Thyroid gland (tissue), 4 donors: ENCODE data around the gene EFNB2. TPM values are rescaled to one million over a fixed set of nuclear protein-coding genes. Genes with fewer than 3 reads are reported as not detected.

Experiments
- DNase-seq, 2 donors: peaks; one replicate each; pipeline ENCODE4 v3.0.0-alpha.2; 2019
- H3K27ac ChIP-seq, 3 donors: fragments of 200-600 bp; sonication (generic); 1 replicate in 2 of 3; 2 replicates in 1 of 3; pipeline ENCODE4 v1.5.1; 2016 to 2019; ENCODE audit warnings: mild to moderate bottlenecking in 1 of 3, moderate library complexity in 1 of 3
- H3K27me3 ChIP-seq: fragments of 200-600 bp; sonication (generic); one replicate; pipeline ENCODE4 v1.5.1; 2019
- H3K36me3 ChIP-seq, 2 donors: fragments of 200-600 bp; sonication (generic); one replicate each; pipeline ENCODE4 v1.5.1; 2016 to 2019
- H3K4me1 ChIP-seq, 2 donors: fragments of 200-600 bp; sonication (generic); one replicate each; pipeline ENCODE4 v1.5.1; 2017 to 2019
- H3K4me3 ChIP-seq, 3 donors: fragments of 200-600 bp; sonication (generic); replicated peaks in 1 of 3; 1 replicate in 2 of 3; 2 replicates in 1 of 3; pipeline ENCODE4 v1.5.1; 2016; ENCODE audit warnings: mild to moderate bottlenecking in 1 of 3
- H3K9me3 ChIP-seq: fragments of 200-600 bp; sonication (generic); one replicate; pipeline ENCODE4 v1.5.1; 2017
- POLR2A ChIP-seq, 2 donors: fragments of 450-650 bp; IDR thresholded peaks; one replicate each; pipeline ENCODE4 v1.6.1; 2017; ENCODE audit warnings: antibody characterized with exemption in 2 of 2, mild to moderate bottlenecking in 2 of 2, moderate library complexity in 1 of 2
- WGBS, 2 donors: methylation state at CpG; one replicate each; pipeline ENCODE4 v1.1.5; 2017; 5-methylcytosine and 5-hydroxymethylcytosine counted together
- intact Hi-C: fragments of 100-400 bp; cut with DNase I; formaldehyde crosslinking; loops from one replicate; pipeline ENCODE4 v1.15.1; 2023
- total RNA-seq, 4 donors: library from RNA; depleted of rRNA; stranded (reverse); fragments of >200 nt; gene quantifications; one replicate each; pipeline ENCODE4 v1.2.3, GENCODE V29; 2016
- TF ChIP-seq, protein P1 (sequence below), 6 experiments: fragments of 200-600 bp in 3 of 6; fragments of 450-650 bp in 3 of 6; sonication (generic) in 3 of 6; IDR thresholded peaks; one replicate each; pipeline ENCODE4 v1.5.1; 2016 to 2019; ENCODE audit warnings: antibody characterized with exemption in 6 of 6, mild to moderate bottlenecking in 2 of 6, inconsistent platforms in 1 of 6, moderate library complexity in 1 of 6

EFNB2 gene
- total RNA-seq, 4 donors from 2014 or later = 10.8 to 22.5 (median 17.0) TPM

- Histone ChIP-seq H3K9me3 (no peaks in the 10 kb centered on the region), H3K4me1 (peaks cover 9 to 14% of the 10 kb centered on the region in 2 donors), H3K36me3 (no peaks in the 10 kb centered on the region), H3K4me3 (no peak overlapping the region), H3K27me3 (no peaks in the 10 kb centered on the region), H3K27ac (no peak overlapping the region)
- intact Hi-C loops = no loop called here
- TF ChIP-seq, protein P1, sequence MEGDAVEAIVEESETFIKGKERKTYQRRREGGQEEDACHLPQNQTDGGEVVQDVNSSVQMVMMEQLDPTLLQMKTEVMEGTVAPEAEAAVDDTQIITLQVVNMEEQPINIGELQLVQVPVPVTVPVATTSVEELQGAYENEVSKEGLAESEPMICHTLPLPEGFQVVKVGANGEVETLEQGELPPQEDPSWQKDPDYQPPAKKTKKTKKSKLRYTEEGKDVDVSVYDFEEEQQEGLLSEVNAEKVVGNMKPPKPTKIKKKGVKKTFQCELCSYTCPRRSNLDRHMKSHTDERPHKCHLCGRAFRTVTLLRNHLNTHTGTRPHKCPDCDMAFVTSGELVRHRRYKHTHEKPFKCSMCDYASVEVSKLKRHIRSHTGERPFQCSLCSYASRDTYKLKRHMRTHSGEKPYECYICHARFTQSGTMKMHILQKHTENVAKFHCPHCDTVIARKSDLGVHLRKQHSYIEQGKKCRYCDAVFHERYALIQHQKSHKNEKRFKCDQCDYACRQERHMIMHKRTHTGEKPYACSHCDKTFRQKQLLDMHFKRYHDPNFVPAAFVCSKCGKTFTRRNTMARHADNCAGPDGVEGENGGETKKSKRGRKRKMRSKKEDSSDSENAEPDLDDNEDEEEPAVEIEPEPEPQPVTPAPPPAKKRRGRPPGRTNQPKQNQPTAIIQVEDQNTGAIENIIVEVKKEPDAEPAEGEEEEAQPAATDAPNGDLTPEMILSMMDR (IDR thresholded peaks at IDR 0.05) = no peak
- TF ChIP-seq POLR2A (IDR thresholded peaks at IDR 0.05) = no peak
- 83 to 88% methylated on average over 2 of the region's 2 CpGs for WGBS, 2 donors
- no peak for DNase-seq
These were observed 11.4 kb downstream of the EFNB2 start for GRCh38 chr13:106524108-106524507.

- Histone ChIP-seq H3K4me1 (peaks cover 9 to 14% of the 10 kb centered on the region in 2 donors), H3K27ac (peak overlapping the region in 1 of 3 donors; percentile 12), H3K27me3 (no peaks in the 10 kb centered on the region), H3K9me3 (no peaks in the 10 kb centered on the region), H3K36me3 (no peaks in the 10 kb centered on the region), H3K4me3 (no peak overlapping the region)
- 75 to 78% methylated on average over 3 of the region's 3 CpGs for WGBS, 2 donors
- DNase-seq = no peak
- TF ChIP-seq, protein P1 (IDR thresholded peaks at IDR 0.05) = no peak
- no peak for TF ChIP-seq POLR2A (IDR thresholded peaks at IDR 0.05)
- intact Hi-C loops = no loop called here
These were observed 11.9 kb downstream of the EFNB2 start for GRCh38 chr13:106523576-106523975.

DNA sequence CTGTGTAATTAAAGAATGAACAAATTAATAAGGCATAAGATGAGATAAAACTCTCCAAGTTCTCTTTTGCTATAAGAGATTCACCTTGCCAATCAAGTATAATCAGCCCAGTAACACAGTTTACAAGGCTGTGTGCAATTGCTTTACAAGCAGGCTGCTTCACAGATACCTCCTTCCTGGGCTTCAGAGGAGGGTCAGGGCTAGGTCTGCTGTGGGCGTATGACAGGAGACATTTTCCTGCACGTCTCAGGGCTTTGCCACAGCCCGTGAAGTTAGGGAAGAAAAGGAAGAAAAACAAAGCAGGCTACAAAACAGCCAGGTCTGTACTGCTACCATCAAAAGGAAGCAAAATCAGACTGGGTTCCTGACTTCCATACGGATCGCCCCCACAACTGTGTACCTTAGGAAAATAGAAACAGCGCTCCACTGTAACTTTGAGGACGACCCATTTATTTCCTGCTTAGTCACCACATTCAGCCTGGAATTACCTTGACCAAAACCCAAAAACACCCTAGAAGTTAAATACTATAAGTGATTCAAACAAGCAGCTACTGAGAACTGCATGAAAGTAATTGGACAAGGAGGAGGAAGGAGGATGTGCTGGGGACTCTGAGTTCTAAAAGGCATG is 12.4 kb downstream of the EFNB2 start:
- Histone ChIP-seq H3K27me3 (no peaks in the 10 kb centered on the region), H3K9me3 (no peaks in the 10 kb centered on the region), H3K4me3 (no peak overlapping the region), H3K4me1 (peaks cover 9 to 14% of the 10 kb centered on the region in 2 donors), H3K27ac (peak overlapping the region in 1 of 3 donors; percentile 12), H3K36me3 (no peaks in the 10 kb centered on the region)
- intact Hi-C loops = no loop called here
- no peak for DNase-seq
- TF ChIP-seq, protein P1 (IDR thresholded peaks at IDR 0.05) = no peak
- no peak for TF ChIP-seq POLR2A (IDR thresholded peaks at IDR 0.05)
- 78 to 82% methylated on average over 7 of the region's 7 CpGs for WGBS, 2 donors

DNA sequence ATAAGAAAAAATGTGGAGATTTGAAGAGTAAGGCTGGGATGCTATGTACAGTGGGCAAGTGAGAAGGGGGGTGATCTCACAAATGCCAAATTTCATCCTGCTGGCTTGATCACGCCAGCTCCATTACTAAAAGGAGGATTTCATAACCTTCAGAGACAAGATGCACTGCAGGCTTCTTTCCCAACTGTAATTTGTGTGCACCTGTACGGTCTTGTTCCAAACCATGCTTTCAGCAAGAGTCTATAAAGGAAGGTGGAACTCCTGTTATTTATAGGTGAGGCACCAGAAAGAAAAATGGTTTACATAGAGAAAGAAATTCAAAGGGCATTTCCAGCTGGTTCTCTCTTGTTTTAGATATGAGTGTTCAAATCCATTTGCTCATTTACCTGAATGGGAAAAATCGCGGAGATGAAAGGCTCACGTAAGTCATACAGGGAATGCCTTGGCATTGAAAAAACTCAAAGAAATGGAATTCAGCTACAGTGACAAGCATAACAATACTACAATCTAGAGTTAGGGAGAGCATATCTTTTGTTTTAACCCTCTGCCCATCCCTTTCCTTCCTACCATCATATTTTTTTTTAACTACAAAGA is 13.3 kb downstream of the EFNB2 start:
- Histone ChIP-seq H3K4me1 (peaks cover 9 to 14% of the 10 kb centered on the region in 2 donors), H3K27me3 (no peaks in the 10 kb centered on the region), H3K9me3 (no peaks in the 10 kb centered on the region), H3K27ac (peak overlapping the region in 1 of 3 donors; percentile 30), H3K4me3 (no peak overlapping the region), H3K36me3 (no peaks in the 10 kb centered on the region)
- 82 to 88% methylated on average over 5 of the region's 5 CpGs for WGBS, 2 donors
- DNase-seq = no peak
- no peak for TF ChIP-seq POLR2A (IDR thresholded peaks at IDR 0.05)
- TF ChIP-seq, protein P1 (IDR thresholded peaks at IDR 0.05) = no peak
- intact Hi-C loops = no loop called here

GRCh38 chr13:106521095-106521799 is 14.2 kb downstream of the EFNB2 start:
- intact Hi-C loops = no loop called here
- Histone ChIP-seq H3K27me3 (no peaks in the 10 kb centered on the region), H3K36me3 (no peaks in the 10 kb centered on the region), H3K27ac (peak overlapping the region in 1 of 3 donors; percentile 20), H3K9me3 (no peaks in the 10 kb centered on the region), H3K4me1 (peaks cover 9% of the 10 kb centered on the region in 2 donors), H3K4me3 (no peak overlapping the region)
- TF ChIP-seq, protein P1 (IDR thresholded peaks at IDR 0.05) = no peak
- no peak for TF ChIP-seq POLR2A (IDR thresholded peaks at IDR 0.05)
- peak; percentile 15 to 27 for DNase-seq
- WGBS, 2 donors = 13 to 33% methylated on average over 5 of the region's 5 CpGs
